Panc1 (cell line): ENCODE measurements around the gene NSD1. TPM values are rescaled to one million over a fixed set of nuclear protein-coding genes. Genes with fewer than 3 reads are reported as not detected.
"Not testable (repeated sequence)": the region's sequence is repeated elsewhere in the genome, so short reads cannot be mapped to it uniquely, and the experiment has no call there.

Experiments
- ATAC-seq: fragments of 200-7000 bp; cut with Tn5 transposase; 2 replicates; pipeline ENCODE4 v1.9.1; 2020; ENCODE audit warnings: mild to moderate bottlenecking, moderate library complexity
- BruUV-seq: library from RNA; stranded (reverse); fragments of 400-500 nt; replicated peaks from 2 replicates; lab custom pipeline; 2021; lab: Mats Ljungman, UMichigan
- CTCF ChIA-PET: fragments of 300-600 bp; sonication (Branson Sonifier 250); formaldehyde crosslinking; loops from one replicate; lab custom pipeline; 2022; ENCODE audit warnings: antibody characterized with exemption; lab: Charles Lee
- POLR2A ChIA-PET: fragments of 300-600 bp; sonication (Branson Sonifier 250); formaldehyde crosslinking; loops from one replicate; lab custom pipeline; 2022; ENCODE audit warnings: antibody characterized with exemption; lab: Charles Lee
- DNase-seq: peaks from one replicate; pipeline ENCODE4 v3.0.0-alpha.2; 2010; ENCODE audit warnings: low read depth, low spot score
- H3K27ac ChIP-seq: 2 replicates; pipeline ENCODE4 v1.5.1; 2011; ENCODE audit warnings: mild to moderate bottlenecking, low read length, inconsistent platforms
- H3K27me3 ChIP-seq: fragments of 200-500 bp; sonication (Bioruptor generic); 2 replicates; pipeline ENCODE4 v1.6.0; 2014; ENCODE audit warnings: low read length, inconsistent platforms; ENCODE audit not compliant: control insufficient read depth, insufficient read depth
- H3K36me3 ChIP-seq: fragments of 200-500 bp; sonication (Bioruptor generic); 2 replicates; pipeline ENCODE4 v1.5.1; 2014; ENCODE audit warnings: inconsistent platforms, mild to moderate bottlenecking, low read length, moderate library complexity; ENCODE audit not compliant: control insufficient read depth, insufficient read depth
- H3K4me1 ChIP-seq: 2 replicates; pipeline ENCODE4 v1.5.1; 2011; ENCODE audit warnings: inconsistent platforms, mild to moderate bottlenecking, low read length, moderate library complexity; ENCODE audit not compliant: control insufficient read depth, insufficient read depth
- H3K4me3 ChIP-seq, 2 experiments: 2 replicates each; pipeline ENCODE4 v1.5.1; 2011 to 2012; ENCODE audit warnings: low read depth in 2 of 2, low read length in 2 of 2, mild to moderate bottlenecking in 2 of 2, inconsistent platforms in 1 of 2, moderate library complexity in 1 of 2
- H3K9me3 ChIP-seq: fragments of 200-500 bp; sonication (Bioruptor generic); 2 replicates; pipeline ENCODE4 v1.5.1; 2014; ENCODE audit warnings: low read depth, mild to moderate bottlenecking, inconsistent platforms, low read length, moderate library complexity; ENCODE audit not compliant: control insufficient read depth, insufficient read depth
- POLR2AphosphoS5 ChIP-seq: IDR thresholded peaks from 2 replicates; pipeline ENCODE4 v1.6.1; 2012; ENCODE audit warnings: mild to moderate bottlenecking, low read depth, low read length, moderate library complexity
- SIN3A ChIP-seq: IDR thresholded peaks from 2 replicates; pipeline ENCODE4 v1.6.1; 2012; ENCODE audit warnings: low read depth, mild to moderate bottlenecking, low read length, moderate library complexity, borderline replicate concordance; ENCODE audit not compliant: insufficient read depth
- TCF7L2 ChIP-seq: IDR thresholded peaks from 2 replicates; pipeline ENCODE4 v1.6.1; 2011; ENCODE audit warnings: mild to moderate bottlenecking, low read depth, low read length, inconsistent platforms
- in situ Hi-C: cut with HindIII; loops from 2 replicates; pipeline ENCODE4 v1.10.0; 2016; ENCODE audit warnings: low sequenced_read_pairs, low pct_unique_long_range_greater_than_20kb
- intact Hi-C: fragments of 100-400 bp; cut with micrococcal nuclease; formaldehyde crosslinking; loops from one replicate; pipeline ENCODE4 v1.10.0; 2022; ENCODE audit not compliant: unreplicated experiment
- total RNA-seq: library from RNA; stranded (reverse); gene quantifications from one replicate; pipeline ENCODE4 v1.2.1, GENCODE V29; 2021; ENCODE audit not compliant: unreplicated experiment
- TF ChIP-seq, protein P1 (sequence below), 2 experiments: IDR thresholded peaks; 2 replicates each; pipeline ENCODE4 v1.6.1; 2011 to 2012; ENCODE audit warnings: low read depth in 2 of 2, control low read depth in 1 of 2, low read length in 1 of 2, mild to moderate bottlenecking in 1 of 2, moderate library complexity in 1 of 2; ENCODE audit not compliant: insufficient read depth in 1 of 2
- TF ChIP-seq, protein P2 (sequence below): fragments of 450-650 bp; IDR thresholded peaks from 2 replicates; pipeline ENCODE4 v1.5.1; 2017; ENCODE audit warnings: mild to moderate bottlenecking

Gene NSD1
- total RNA-seq, 1 experiment from 2014 or later = 58.7 TPM

DNA sequence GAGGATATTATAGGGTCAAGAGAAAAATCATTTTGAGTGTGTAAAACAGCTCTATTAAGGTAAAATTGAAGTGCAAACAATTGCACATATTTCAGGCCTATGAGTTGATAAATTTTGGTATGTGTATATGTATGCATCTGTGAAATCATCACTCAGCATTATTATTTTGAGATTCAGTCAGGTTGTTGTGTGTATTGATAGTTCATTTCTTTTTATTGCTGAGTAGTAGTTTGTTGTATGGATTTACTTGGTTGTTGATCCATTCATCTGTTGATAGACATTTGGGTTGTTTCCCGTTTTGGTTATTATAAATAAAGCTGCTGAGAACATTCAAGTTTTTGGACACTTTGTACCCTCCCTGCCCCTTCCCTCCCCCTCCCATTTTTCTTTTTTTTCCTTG, 119.7 kb downstream of the NSD1 start:
- ATAC-seq = no peak

DNA sequence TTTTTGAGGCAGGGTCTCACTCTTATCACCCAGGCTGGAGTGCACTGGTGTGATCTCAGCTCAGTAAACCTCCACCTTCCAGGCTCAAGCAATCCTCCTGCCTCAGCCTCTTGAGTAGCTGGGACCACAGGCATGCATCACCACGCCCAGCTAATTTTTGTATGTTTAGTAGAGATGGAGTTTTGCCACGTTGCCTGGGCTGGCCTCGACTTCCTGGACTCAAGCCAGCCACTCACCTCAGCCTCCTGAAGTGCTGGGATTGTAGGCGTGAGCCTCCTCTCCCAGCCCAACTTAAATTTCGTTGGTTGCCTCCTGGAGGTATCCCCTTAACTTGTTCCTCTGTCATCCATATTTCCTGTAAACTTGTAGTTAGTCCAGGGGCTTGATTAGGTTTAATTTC, 122.7 kb downstream of the NSD1 start:
- CTCF ChIA-PET = no interaction called here
- no TSS peak for BruUV-seq
- Histone ChIP-seq H3K4me1 (no peaks in the 10 kb centered on the region), H3K9me3 (no peaks in the 10 kb centered on the region), H3K4me3 (no peak overlapping the region), H3K36me3 (no peaks in the 10 kb centered on the region; the same call in 1 of the 2 replicates), H3K27ac (no peak overlapping the region), H3K27me3 (no peaks in the 10 kb centered on the region)
- no peak for DNase-seq
- intact Hi-C loops (no loop called here), in situ Hi-C loops (no loop called here)
- ATAC-seq = no peak
- TF ChIP-seq TCF7L2 (no peak), POLR2AphosphoS5 (no peak), SIN3A (no peak)
- TF ChIP-seq, protein P1, sequence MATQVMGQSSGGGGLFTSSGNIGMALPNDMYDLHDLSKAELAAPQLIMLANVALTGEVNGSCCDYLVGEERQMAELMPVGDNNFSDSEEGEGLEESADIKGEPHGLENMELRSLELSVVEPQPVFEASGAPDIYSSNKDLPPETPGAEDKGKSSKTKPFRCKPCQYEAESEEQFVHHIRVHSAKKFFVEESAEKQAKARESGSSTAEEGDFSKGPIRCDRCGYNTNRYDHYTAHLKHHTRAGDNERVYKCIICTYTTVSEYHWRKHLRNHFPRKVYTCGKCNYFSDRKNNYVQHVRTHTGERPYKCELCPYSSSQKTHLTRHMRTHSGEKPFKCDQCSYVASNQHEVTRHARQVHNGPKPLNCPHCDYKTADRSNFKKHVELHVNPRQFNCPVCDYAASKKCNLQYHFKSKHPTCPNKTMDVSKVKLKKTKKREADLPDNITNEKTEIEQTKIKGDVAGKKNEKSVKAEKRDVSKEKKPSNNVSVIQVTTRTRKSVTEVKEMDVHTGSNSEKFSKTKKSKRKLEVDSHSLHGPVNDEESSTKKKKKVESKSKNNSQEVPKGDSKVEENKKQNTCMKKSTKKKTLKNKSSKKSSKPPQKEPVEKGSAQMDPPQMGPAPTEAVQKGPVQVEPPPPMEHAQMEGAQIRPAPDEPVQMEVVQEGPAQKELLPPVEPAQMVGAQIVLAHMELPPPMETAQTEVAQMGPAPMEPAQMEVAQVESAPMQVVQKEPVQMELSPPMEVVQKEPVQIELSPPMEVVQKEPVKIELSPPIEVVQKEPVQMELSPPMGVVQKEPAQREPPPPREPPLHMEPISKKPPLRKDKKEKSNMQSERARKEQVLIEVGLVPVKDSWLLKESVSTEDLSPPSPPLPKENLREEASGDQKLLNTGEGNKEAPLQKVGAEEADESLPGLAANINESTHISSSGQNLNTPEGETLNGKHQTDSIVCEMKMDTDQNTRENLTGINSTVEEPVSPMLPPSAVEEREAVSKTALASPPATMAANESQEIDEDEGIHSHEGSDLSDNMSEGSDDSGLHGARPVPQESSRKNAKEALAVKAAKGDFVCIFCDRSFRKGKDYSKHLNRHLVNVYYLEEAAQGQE (IDR thresholded peaks at IDR 0.05; ENCODE audit: insufficient read depth in 1 of 2, low read depth in 2 of 2, low read length in 1 of 2) = no peak
- TF ChIP-seq, protein P2, sequence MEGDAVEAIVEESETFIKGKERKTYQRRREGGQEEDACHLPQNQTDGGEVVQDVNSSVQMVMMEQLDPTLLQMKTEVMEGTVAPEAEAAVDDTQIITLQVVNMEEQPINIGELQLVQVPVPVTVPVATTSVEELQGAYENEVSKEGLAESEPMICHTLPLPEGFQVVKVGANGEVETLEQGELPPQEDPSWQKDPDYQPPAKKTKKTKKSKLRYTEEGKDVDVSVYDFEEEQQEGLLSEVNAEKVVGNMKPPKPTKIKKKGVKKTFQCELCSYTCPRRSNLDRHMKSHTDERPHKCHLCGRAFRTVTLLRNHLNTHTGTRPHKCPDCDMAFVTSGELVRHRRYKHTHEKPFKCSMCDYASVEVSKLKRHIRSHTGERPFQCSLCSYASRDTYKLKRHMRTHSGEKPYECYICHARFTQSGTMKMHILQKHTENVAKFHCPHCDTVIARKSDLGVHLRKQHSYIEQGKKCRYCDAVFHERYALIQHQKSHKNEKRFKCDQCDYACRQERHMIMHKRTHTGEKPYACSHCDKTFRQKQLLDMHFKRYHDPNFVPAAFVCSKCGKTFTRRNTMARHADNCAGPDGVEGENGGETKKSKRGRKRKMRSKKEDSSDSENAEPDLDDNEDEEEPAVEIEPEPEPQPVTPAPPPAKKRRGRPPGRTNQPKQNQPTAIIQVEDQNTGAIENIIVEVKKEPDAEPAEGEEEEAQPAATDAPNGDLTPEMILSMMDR = no peak
- POLR2A ChIA-PET = no interaction called here

More for the DNA sequence above, 119.7 kb downstream of the NSD1 start:
- Histone ChIP-seq H3K9me3 (no peaks in the 10 kb centered on the region), H3K27ac (no peak overlapping the region), H3K4me1 (no peaks in the 10 kb centered on the region), H3K36me3 (0 out of 2 replicates have a peak, but pooled peaks cover 2% of the 10 kb centered on the region), H3K27me3 (no peaks in the 10 kb centered on the region), H3K4me3 (no peak overlapping the region)
- TF ChIP-seq, protein P1 (IDR thresholded peaks at IDR 0.05; ENCODE audit: insufficient read depth in 1 of 2, low read depth in 2 of 2, low read length in 1 of 2) = no peak
- TF ChIP-seq TCF7L2 (no peak), POLR2AphosphoS5 (no peak), SIN3A (no peak)
- TF ChIP-seq, protein P2 = no peak
- BruUV-seq = no TSS peak
- ChIA-PET CTCF (no interaction called here), POLR2A (no interaction called here)
- intact Hi-C loops = no loop called here
- no peak for DNase-seq
- in situ Hi-C loops = no loop called here

DNA sequence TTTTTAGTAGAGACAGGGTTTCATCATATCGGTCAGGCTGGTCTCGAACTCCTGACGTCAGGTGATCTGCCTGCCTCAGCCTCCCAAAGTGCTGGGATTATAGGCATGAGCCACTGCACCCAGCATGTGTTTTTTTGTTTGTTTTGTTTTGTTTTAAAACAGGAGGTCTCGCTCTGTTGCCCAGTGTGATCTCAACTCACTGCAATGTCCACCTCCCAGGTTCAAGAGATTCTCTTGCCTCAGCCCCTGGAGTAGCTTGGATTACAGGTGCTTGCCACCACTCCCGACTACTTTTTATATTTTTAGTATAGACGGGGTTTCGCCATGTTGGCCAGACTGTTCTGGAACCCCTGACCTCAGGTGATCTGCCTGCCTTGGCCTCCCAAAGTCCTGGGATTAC, 125.1 kb downstream of the NSD1 start:
- POLR2A ChIA-PET, intact Hi-C loops: not testable (repeated sequence)

More for the DNA sequence above, 125.1 kb downstream of the NSD1 start:
- H3K4me1 ChIP-seq, BruUV-seq, H3K27ac ChIP-seq, H3K4me3 ChIP-seq, DNase-seq, CTCF ChIA-PET, H3K36me3 ChIP-seq, in situ Hi-C loops, H3K27me3 ChIP-seq, ATAC-seq, H3K9me3 ChIP-seq: not testable (repeated sequence)
